Activated CD4-positive, alpha-beta T cell treated with anti-CD3 and anti-CD28 coated beads, Interleukin-2, amount 10 ng/mL, durations not matched to agents 24 days and 14 days (primary cell): ENCODE results near the gene ZNF569. TPM values are rescaled to one million over a fixed set of nuclear protein-coding genes. Genes with fewer than 3 reads are reported as not detected.
"Not testable (repeated sequence)": the region's sequence is repeated elsewhere in the genome, so short reads cannot be mapped to it uniquely, and the experiment has no call there.

Source experiments
- DNase-seq: peaks from one replicate; pipeline ENCODE4 v3.0.0; 2022
- H3K27ac Mint-ChIP-seq: one replicate; pipeline ENCODE4 v1.8.0; 2022; ENCODE audit warnings: mild to moderate bottlenecking, mixed read lengths
- H3K27me3 Mint-ChIP-seq: one replicate; pipeline ENCODE4 v1.8.0; 2022; ENCODE audit warnings: mixed read lengths
- H3K36me3 Mint-ChIP-seq: one replicate; pipeline ENCODE4 v1.8.0; 2022; ENCODE audit warnings: low read depth, mild to moderate bottlenecking, mixed read lengths
- H3K4me1 Mint-ChIP-seq: one replicate; pipeline ENCODE4 v1.8.0; 2021; ENCODE audit warnings: mixed read lengths
- H3K4me3 Mint-ChIP-seq: one replicate; pipeline ENCODE4 v1.8.0; 2022; ENCODE audit warnings: mild to moderate bottlenecking, moderate library complexity, mixed read lengths
- H3K9me3 Mint-ChIP-seq: one replicate; pipeline ENCODE4 v1.8.0; 2021; ENCODE audit warnings: mixed read lengths
- intact Hi-C: fragments of 100-400 bp; cut with micrococcal nuclease; formaldehyde crosslinking; loops from one replicate; pipeline ENCODE4 v1.15.1; 2023
- total RNA-seq: library from RNA; stranded (reverse); gene quantifications from 2 replicates; pipeline ENCODE4 v1.2.3, GENCODE V29; 2022

The ZNF569 gene
- total RNA-seq, 1 donor from 2014 or later = 3.4 TPM

DNA sequence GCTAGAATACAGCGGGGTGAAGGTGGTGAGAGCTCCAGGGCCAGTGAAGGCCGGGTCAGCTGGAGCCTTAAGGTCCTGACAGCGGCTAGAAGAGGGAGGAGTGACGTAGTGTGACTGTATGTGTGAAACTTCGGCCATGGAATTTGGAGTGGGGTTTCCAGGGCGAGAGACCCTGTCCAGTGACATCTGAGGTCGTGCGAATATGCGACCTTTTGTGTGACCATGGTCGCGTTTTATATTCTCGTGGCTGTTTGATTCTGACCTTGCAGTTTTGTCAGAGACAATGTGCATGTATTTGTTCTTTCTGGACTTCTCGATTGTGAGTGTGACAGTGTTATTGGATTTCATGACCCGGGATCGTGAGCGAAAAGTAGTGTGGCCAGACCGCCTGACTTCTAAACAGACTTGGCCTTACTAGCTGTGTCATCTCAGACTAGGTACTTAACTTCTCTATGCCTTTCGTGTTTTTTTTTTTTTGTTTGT lies 405 bp upstream of the ZNF569 start:
- intact Hi-C loops = loop anchor here (1.0 to 10.0 kb wide), 15 partner anchors 39 to 1353 kb away; partner anchors contain the start of genes OVOL3, POLR2I, TBCB and ZFP30
- peaks cover 19% of the 10 kb centered on the region for H3K4me1 Mint-ChIP-seq
- peaks cover 41% of the 10 kb centered on the region for H3K36me3 Mint-ChIP-seq
- no peaks in the 10 kb centered on the region for H3K27me3 Mint-ChIP-seq
- peak overlapping the region; percentile 90 for H3K4me3 Mint-ChIP-seq
- DNase-seq = no peak
- peak overlapping the region; percentile 93 for H3K27ac Mint-ChIP-seq
- peaks cover 16% of the 10 kb centered on the region for H3K9me3 Mint-ChIP-seq

GRCh38 chr19:37466277-37466797 lies 907 bp downstream of the ZNF569 start:
- peaks cover 19% of the 10 kb centered on the region for H3K4me1 Mint-ChIP-seq
- H3K9me3 Mint-ChIP-seq = peaks cover 16% of the 10 kb centered on the region
- intact Hi-C loops = loop anchor here (2.0 to 10.0 kb wide), 10 partner anchors 248 to 1352 kb away; partner anchors contain the start of genes OVOL3, POLR2I, TBCB and ZNF383
- H3K4me3 Mint-ChIP-seq = peak overlapping the region; percentile 90
- H3K36me3 Mint-ChIP-seq = peaks cover 41% of the 10 kb centered on the region
- H3K27me3 Mint-ChIP-seq = no peaks in the 10 kb centered on the region
- no peak for DNase-seq
- H3K27ac Mint-ChIP-seq = peak overlapping the region; percentile 93

DNA sequence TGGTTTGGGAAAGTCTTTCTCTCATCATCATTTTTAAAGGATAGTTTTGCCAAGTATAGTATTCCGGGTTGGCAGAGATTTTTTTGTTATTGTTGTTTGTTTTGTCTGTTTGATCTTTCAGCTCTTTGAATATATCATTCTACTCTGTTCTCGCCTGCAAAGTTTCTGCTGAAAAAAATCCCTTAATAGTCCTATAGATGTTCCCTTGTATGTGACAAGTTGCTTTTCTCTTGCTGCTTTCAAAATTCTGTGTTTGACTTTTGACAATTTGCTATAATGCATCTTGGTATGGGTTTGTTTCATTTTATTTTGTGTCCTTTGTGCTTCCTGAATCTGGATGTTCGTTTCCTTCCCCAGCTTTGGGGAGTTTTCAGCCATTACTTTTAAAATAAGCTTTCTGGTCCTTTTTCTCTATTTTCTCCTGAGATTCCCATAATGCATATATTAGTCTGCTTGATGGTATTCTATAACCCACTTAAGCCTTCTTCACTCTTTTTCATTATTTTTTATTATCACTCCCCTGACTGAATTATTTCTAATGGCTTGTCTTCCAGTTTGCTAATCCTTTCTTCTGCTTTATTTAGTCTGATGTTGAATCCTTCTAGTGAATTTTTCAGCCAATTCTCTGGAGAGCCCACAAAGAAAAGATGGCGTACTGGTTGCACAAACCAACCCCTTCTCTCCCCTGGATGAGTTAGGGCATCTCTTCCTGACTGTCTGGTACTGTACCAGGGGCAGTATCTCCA lies 14.6 kb downstream of the ZNF569 start:
- Mint-ChIP-seq H3K4me1 (no peaks in the 10 kb centered on the region), H3K36me3 (peaks cover 44% of the 10 kb centered on the region), H3K4me3 (no peak overlapping the region)

GRCh38 chr19:37413313-37414084 lies 53.7 kb downstream of the ZNF569 start:
- intact Hi-C loops = no loop called here
- Mint-ChIP-seq H3K27me3 (no peaks in the 10 kb centered on the region), H3K36me3 (peaks cover 29% of the 10 kb centered on the region), H3K4me3 (no peak overlapping the region), H3K27ac (no peak overlapping the region), H3K9me3 (peaks cover 9% of the 10 kb centered on the region), H3K4me1 (no peaks in the 10 kb centered on the region)
- peak; percentile 10 for DNase-seq

More for the DNA sequence above, 14.6 kb downstream of the ZNF569 start:
- DNase-seq = no peak
- Mint-ChIP-seq H3K27me3 (no peaks in the 10 kb centered on the region), H3K27ac (no peak overlapping the region), H3K9me3 (peaks cover 33% of the 10 kb centered on the region)
- intact Hi-C loops = no loop called here

DNA sequence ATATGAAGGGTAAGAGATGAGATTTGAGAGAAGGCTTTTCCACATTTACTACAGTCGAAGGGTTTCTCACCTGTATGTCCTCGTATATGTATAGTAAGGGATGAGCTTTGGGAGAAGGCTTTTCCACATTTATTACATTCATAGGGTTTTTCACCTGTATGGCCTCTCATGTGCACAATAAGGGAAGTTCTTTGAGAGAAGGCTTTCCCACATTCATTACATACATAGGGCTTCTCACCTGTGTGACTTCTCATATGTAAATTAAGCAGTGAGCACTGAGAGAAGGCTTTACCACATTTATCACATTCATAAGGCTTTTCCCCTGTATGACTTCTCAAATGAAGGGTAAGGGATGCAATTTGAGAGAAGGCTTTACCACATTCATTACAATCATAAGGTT lies 54.5 kb downstream of the ZNF569 start:
- intact Hi-C loops = no loop called here
- Mint-ChIP-seq H3K9me3 (peaks cover 5% of the 10 kb centered on the region), H3K27ac (no peak overlapping the region), H3K4me3 (no peak overlapping the region), H3K4me1 (no peaks in the 10 kb centered on the region), H3K27me3 (no peaks in the 10 kb centered on the region), H3K36me3 (peaks cover 24% of the 10 kb centered on the region)
- peak; percentile 11 for DNase-seq

- intact Hi-C loops, H3K27ac Mint-ChIP-seq, H3K36me3 Mint-ChIP-seq, DNase-seq, H3K4me3 Mint-ChIP-seq, H3K27me3 Mint-ChIP-seq, H3K4me1 Mint-ChIP-seq: not testable (repeated sequence)
- peaks cover 21% of the 10 kb centered on the region for H3K9me3 Mint-ChIP-seq
Observed at GRCh38 chr19:37406140-37406846, 61.0 kb downstream of the ZNF569 start.

DNA sequence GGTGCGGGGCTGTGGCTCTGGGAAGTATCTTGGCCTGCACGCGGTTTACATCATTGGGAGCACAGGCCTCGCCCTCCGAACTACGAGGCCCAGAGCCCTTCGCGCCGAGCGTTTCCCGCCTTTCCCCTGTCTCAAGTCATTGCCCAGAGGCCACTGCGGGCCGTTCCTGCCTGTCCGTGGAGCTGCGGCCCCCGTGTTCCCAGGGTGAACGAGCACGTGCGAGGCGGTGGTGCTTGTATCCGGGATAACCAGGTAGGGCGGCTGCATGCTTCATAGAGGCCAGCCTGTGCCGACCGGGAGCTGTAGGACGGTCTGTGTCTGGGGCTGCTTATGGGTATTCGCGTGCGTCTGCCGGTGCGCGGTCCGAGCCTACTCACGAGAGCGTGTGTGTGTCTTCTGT lies 63.8 kb downstream of the ZNF569 start:
- no peaks in the 10 kb centered on the region for H3K36me3 Mint-ChIP-seq
- intact Hi-C loops = no loop called here
- H3K27ac Mint-ChIP-seq = no peak overlapping the region
- H3K4me3 Mint-ChIP-seq = no peak overlapping the region
- H3K9me3 Mint-ChIP-seq = peaks cover 30% of the 10 kb centered on the region
- no peaks in the 10 kb centered on the region for H3K4me1 Mint-ChIP-seq
- no peaks in the 10 kb centered on the region for H3K27me3 Mint-ChIP-seq
- peak; percentile 13 for DNase-seq

GRCh38 chr19:37401078-37401477 lies 66.2 kb downstream of the ZNF569 start:
- no peak overlapping the region for H3K27ac Mint-ChIP-seq
- H3K36me3 Mint-ChIP-seq = no peaks in the 10 kb centered on the region
- no peak for DNase-seq
- H3K4me3 Mint-ChIP-seq = no peak overlapping the region
- peaks cover 30% of the 10 kb centered on the region for H3K9me3 Mint-ChIP-seq
- H3K27me3 Mint-ChIP-seq = no peaks in the 10 kb centered on the region
- no peaks in the 10 kb centered on the region for H3K4me1 Mint-ChIP-seq
- intact Hi-C loops = no loop called here

DNA sequence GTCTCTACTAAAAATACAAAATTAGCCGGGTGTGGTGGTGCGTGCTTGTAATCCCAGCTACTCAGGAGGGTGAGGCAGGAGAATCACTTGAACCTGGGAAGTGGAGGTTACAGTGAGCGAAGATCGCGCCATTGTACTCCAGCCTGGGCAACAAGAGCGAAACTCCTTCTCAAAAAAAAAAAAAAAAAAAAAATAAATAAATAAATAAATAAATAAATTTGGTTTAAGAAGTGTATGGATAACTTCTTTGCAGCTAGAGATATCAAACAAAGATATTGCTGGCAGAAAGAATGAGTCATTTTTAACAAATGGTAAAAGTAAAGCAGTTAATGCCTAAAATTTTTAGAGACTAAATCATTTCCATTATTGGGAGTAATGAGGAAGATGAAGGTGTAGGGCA lies 75.8 kb downstream of the ZNF569 start:
- intact Hi-C loops, H3K27ac Mint-ChIP-seq, H3K4me1 Mint-ChIP-seq, DNase-seq, H3K4me3 Mint-ChIP-seq, H3K27me3 Mint-ChIP-seq: not testable (repeated sequence)
- Mint-ChIP-seq H3K36me3 (peaks cover 32% of the 10 kb centered on the region), H3K9me3 (peaks cover 25% of the 10 kb centered on the region)

GRCh38 chr19:37389234-37389633 lies 78.0 kb downstream of the ZNF569 start:
- Mint-ChIP-seq H3K27me3 (no peaks in the 10 kb centered on the region), H3K36me3 (peaks cover 45% of the 10 kb centered on the region), H3K9me3 (peaks cover 32% of the 10 kb centered on the region), H3K4me1 (no peaks in the 10 kb centered on the region), H3K27ac (no peak overlapping the region), H3K4me3 (no peak overlapping the region)
- intact Hi-C loops = no loop called here
- no peak for DNase-seq

DNA sequence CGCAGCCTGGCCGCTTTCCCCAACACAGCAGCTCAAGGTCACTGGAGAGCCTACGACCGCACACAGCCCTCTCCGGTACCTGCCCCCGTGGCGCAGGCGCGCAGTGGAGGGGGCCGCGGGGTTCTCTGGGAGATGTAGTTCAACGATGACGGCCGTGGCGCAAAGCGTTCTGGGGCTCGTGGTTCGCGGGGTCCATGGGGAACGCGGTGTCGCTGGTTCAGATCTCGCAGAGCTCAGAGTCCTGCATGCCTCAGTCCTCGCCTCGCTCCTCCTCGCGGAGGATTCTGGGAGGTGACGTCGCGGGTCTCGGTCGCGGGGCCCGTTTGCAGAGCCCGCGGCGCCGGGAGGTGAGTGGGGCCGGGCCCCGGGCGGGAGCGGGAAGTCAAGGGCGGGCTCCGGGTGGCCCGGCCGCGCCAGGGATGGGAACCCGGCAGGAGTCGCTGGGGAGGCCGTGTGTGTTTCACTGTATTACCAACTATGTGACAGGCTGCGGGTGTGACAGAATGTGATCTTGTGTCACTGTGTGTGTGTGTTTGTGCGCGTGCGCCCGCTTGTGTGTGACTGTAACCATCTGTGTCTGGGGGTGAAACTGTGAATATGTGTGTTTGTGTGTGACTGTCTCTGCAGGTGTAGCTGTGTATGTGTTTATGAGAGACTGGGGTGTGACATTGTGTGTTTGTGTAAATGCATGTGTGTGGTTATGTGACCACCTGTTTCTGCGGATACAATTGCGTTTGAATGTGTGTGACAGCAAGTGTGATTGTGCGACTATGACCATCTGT lies 96.2 kb downstream of the ZNF569 start, which contains the start of gene ZNF527:
Gene ZNF527, plus strand, starts transcription at position 220 of the 782 bp plus-strand sequence. CDS start 3,100 bp downstream, outside the sequence.
- intact Hi-C loops = loop anchor here (1.0 to 10.0 kb wide), 9 partner anchors 54 to 1156 kb away; partner anchors contain the start of genes ZNF146, ZNF383, ZNF540 and ZNF565
- Mint-ChIP-seq H3K4me1 (peaks cover 9% of the 10 kb centered on the region), H3K27ac (peak within 1 kb of the TSS; percentile 91), H3K4me3 (peak within 1 kb of the TSS; percentile 94), H3K36me3 (peaks cover 12% of the 10 kb centered on the region), H3K9me3 (peaks cover 15% of the 10 kb centered on the region), H3K27me3 (no peaks in the 10 kb centered on the region)
- DNase-seq = peak; percentile 99

DNA sequence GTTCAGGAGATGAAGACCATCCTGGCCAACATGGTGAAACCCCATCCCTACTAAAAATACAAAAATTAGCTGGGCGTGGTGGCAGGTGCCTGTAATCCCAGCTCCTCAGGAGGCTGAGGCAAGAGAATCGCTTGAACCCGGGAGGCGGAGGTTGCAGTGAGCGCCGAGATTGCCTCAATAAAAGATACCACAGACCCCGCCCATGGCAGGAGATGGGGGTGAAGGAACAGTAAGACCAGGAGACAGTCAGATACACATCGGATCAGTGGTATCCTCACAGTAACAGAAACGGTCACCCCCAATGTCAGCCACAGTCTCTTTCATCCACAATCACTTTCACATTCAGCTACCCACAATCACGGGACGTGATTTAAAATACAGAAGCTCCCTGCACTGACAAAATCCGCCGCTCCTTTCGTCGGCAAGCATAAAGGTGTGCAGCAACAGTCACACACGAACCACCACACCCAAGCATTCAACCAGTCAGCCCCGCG lies 96.8 kb downstream of the ZNF569 start:
- H3K9me3 Mint-ChIP-seq = peaks cover 21% of the 10 kb centered on the region
- peak overlapping the region; percentile 91 for H3K27ac Mint-ChIP-seq
- not testable (repeated sequence) for H3K4me1 Mint-ChIP-seq, DNase-seq, H3K27me3 Mint-ChIP-seq
- intact Hi-C loops = loop anchor here (1.0 to 10.0 kb wide), 5 partner anchors 152 to 1156 kb away; partner anchors contain the start of genes ZNF146, ZNF383, ZNF565 and ZNF567
- H3K36me3 Mint-ChIP-seq = peaks cover 14% of the 10 kb centered on the region
- peak overlapping the region; percentile 94 for H3K4me3 Mint-ChIP-seq
